GM18507 (cell line): ENCODE measurements around the gene PDCD10.

Experiments used
- DNase-seq: peaks from one replicate; pipeline ENCODE4 v3.0.0; 2011; ENCODE audit warnings: low read depth; ENCODE audit not compliant: insufficient read length; ENCODE audit errors: extremely low spot score
- FAIRE-seq: peaks from 2 replicates; lab custom pipeline; 2011; peaks lifted over from hg19 to GRCh38; lab: Jason Lieb, UNC

Gene PDCD10

DNA sequence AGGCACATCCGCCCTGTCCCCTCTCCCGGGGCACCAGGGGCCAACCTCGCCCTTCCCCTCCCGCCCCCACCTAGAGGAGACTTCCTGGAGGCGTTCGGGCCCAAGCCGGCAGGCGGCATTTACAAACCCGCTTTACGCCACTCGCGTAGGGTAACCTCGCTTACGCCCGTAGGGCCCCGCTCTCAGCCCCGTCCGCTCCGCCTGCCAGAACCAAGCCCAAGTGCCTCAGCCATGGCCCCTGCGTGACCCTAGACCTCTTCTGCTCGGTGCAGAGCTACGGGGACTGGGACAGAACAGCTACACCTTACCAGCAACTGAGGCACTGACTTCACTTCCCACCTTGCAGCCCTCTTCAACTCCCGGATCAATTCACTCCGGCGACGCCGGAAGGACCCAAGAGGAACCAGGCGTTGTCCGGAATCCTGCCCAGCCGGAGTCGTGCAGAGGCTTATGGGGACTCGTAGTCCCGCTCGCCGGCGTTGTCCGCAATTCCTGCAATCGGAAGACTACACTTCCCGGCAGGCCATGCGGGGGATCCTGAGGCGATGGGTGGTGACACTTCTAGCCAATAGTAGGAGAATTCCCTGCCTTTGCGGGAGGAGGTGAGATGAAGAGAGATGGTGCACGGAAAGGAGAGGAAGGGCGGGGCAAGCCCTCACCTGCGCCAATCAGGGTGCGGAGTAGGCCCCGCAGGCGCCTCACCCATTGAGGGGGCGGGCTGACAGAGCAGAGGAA lies at the start of gene PDCD10:
TSS of gene PDCD10 (minus strand) at position 395 of the 735 bp plus-strand sequence. CDS start 14,735 bp downstream, outside the sequence.
- DNase-seq (peak; percentile 80), FAIRE-seq (peak; percentile 99)

DNA sequence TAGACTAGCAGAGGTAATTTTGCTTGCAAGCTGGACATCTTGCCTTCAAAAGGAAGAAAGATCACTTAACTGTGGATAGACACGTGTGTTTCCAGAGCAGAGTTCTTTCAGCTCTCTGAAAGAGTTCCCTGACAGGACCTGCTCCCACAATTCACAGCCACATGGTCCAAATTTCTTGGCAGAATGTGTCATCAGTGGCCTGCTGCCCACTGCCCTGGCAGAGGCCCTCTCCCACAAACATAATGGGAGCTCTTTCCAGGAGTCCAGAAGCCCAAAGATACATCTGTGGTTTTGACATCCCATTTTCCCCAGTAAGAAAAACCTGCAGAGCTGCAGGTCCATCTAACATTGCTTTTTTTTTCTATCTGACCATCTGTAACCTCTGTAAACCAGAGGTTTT lies 49.1 kb upstream of the PDCD10 start:
- DNase-seq: no peak
- no peak for FAIRE-seq

DNA sequence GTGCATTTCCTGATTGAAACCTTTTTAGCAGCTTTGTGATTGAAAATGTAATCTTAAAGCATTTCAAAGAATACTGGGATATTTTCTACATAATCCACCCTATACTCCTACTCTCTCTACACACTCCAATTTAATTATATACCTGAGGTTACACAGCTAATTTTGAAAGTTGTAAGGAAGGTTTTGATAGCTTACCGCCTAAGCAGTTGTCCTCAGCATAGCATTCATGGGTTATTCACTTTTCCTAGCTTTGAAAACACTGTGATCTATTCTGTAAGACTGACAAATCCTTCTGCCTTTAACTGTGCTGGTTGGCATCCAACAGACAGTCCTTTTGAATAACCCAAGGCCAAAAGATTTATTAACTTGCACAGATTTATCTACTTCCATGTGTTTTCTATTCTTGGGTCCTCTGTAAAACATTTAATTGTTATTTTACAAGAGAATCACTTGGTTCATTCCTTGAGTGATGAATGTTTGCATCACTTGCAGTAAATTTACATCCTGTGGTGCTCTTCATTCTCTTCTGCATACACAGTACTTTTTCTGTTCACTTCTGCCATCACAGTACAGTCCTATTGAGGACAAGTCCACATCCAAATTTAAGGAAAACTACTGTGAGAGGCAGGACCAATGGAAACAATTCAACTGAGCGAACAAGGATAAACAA lies 45.7 kb upstream of the PDCD10 start:
- no peak for FAIRE-seq
- no peak for DNase-seq

DNA sequence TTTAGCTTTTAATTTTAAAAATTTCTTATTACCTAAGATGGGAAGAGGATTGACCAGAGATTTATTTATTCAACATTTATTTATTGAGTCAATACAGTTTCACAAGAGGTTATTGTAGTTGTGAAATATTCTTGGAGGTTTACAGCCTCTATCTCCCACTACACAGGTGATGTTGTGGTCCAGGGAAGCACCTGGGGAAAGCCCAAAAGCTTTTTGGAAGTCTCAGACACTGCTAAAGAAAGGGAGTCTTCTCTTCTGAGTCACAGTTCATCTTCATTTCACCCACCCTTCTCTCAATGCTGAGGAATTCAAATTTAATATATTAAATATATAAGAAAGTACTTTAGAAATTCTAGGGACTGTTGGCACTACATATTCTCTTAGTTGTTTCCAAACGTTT lies 42.7 kb upstream of the PDCD10 start:
- no peak for FAIRE-seq
- DNase-seq: no peak

DNA sequence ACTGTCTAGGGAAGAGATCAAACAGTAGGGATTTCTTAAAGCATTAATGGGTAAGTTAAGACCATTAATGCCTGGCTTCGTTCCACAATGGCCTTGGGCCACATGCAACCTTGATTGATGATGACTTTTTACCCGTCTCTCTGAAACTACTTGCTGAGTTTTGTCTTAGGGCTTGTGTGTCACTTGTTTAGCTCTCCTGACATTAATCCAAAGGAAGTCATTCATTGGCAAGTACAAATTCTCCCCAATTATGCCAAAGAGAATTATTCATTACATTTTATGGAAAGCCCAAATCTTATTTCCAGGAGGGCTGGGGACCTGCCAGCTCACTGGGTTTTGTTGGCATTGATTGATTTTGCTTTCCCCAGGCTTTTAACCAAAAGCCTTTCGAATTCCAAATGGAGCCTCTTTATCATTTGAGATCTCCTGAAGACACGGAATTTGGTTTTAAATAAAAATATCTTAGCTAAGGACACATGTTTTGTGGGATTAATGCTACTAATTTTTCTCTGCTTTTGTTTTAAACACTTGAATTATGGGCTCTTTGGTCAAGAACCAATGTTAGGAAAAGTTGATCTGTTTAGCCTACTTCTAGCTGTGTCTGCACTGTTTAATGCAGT lies 41.5 kb upstream of the PDCD10 start:
- FAIRE-seq (no peak), DNase-seq (no peak)

DNA sequence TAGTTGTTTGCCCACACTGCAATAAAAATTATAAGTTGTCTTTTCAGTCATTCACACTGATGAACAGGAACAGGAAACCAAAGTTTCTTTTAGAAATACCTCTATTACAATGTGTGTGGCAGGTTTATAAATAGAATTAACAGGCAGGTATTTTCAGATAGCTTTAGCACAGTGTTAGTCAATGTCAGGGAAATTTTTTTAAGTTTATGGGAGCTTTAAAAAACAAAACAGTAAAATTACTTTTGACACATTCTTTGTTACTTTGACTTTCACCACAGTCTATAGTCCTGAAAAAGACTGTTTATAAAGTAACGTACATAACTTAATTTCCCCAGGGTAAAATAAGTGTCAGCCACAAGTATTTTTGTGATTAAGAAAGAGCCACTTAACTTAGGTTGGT lies 38.9 kb upstream of the PDCD10 start:
- FAIRE-seq (peak; percentile 62), DNase-seq (no peak)

DNA sequence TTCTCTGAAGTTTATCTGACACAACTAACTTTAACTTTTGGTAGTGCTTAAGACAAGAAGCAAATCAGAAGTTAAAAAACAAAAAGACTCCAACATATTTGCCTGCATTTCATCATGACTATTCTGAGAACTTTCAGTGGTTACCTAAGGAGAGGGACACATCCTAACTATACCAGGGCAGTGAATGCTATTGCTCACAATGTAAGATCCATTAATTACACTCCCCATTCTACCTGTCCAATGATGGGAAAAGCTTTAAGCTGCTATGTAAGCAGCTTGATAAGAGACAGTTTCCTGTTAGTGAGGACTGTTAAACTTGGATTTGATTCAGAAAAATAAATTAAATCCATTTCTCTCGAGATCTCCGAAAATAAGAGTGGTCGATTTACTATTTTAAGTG lies 38.3 kb upstream of the PDCD10 start:
- DNase-seq (no peak), FAIRE-seq (peak; percentile 45)

DNA sequence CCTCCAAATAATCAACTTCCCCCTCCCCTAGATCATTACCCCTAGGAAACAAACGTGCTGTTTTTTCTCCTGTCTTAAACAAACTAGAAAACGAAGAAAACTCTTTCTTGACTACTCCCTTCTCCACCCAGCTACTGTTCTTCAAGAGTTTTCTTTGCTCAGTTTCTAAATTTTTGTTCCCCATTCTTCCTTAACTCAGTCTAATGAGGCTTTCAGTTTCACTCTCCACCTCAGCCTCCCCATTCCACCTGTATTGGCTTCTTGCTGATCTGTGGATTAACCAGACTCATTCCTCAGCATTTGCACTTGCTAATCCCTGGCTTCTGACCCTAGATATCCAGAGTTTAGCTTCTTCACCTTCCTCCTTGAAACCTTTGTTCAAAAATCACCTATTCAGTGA lies 27.6 kb upstream of the PDCD10 start:
- FAIRE-seq (no peak), DNase-seq (no peak)

DNA sequence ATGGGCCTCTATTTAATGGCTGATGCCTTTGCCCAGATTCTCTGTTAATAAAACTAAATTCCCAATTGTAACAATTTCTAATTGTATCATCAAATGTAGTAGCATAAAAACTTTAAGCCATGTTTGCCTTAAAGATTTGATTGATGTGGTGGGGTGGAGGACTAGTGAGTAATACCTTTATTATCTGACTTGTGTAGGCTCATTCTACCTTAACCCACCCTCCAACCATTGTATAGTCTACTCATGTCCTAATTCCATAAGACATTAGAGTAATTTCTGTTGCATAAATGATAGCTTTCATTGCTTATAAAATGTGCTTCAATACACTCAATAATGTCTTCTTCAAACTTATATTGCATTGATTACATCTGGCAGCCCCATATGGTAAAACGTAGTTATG lies 26.6 kb upstream of the PDCD10 start:
- FAIRE-seq: no peak
- DNase-seq: no peak

DNA sequence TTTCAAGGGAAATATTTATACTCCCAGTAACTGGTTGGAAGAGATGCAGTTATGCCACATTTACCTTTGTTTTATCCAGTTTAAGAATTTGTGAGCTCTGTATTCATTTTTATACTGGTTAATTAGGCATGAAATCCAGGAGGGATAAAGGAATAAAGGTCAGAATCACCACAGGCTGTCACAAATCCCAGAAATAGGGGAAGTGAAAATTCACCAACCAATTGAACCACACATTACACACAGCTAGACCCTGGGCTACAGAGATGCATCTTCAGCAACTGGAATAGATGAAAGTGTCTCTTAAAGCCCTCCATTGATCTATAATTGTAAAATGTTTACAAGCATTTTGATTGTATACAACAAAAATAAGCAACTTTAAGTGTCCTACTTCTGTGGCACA lies 19.4 kb upstream of the PDCD10 start:
- no peak for FAIRE-seq
- no peak for DNase-seq

DNA sequence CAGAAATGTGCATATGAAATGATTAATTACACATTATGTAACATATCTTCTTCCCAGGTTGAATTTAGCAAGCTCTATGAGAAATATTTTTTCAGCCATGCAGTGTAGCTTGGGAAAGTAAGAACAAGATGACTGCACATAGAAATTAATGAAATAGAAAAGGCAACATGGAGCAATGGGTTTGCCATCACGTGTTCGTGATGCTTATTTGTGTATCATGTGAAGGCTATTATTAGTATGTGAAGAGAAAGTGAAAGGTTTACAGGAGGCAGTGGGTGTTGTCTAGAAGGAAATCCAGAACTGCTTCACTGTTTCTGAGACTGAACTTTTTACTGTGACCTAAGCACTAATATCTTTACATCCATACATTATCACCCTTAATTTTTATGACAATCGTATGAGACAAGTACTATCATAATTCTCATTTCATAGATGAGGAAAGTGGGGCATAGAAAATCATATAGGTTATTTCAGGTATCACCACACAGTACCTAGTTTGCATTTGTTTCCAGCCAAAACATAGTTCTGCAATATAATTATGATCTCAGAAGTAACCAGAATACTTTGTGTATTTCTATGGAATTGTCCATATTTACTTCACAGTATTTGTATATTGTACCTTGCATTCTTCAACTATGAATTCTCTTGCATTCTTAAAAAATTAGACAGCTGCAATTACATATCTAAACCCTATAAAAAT lies 15.7 kb upstream of the PDCD10 start:
- DNase-seq (no peak), FAIRE-seq (peak; percentile 92)

DNA sequence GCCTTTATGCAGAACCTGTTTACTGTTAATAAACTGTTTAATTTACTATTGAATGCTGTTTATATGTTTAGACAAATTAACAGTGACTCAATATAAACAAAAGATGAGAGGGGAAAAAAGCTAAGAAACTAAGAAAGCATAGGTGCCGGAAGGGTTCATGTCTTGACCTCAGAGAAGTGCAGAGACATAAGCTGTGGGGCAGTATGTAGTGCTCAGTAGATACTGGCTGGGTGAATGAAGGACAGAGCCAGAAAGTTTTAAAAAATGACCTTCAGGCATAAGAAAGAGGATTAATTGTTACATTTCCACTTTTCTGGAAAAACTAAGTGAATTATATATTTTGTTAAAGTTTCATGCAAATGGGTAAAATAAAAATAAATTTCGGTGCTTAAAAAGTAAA lies 15.0 kb upstream of the PDCD10 start:
- DNase-seq (no peak), FAIRE-seq (no peak)

DNA sequence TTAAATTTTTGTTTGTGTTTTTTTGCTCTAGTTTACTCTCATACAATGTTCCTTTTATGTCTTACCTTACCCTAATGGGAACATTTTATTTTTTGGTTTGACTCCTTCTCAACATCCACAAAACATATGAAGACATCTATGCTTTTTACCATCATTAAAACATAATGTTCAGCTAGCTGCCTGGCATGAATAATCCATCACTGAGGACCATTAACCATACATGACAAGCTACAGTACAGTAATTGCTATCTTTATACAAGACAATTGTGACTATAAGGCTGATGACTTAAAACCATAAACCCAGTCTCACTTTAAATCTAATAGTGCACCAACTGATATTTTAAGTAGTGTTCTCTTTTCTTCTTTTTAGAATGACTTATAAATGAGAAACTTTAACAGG lies 14.5 kb upstream of the PDCD10 start:
- DNase-seq (no peak), FAIRE-seq (no peak)

DNA sequence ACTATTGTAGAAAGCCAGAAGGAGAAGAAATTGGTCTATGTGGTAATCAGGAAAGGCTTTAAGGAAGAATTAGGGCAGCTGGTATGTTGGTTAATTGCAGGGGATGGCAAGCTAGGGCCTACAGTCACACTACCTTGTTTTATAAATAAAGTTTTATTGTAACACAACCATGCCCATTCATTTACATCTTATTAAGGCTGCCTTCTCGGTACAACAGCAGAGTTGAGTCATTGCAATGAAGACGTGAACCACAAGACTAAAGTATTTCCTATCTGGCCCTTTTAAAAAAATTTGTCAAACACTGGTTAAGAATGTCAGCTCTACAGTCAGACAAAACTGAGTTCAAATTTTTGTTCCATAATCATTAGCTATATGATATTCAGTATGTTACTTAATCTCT lies 9.1 kb upstream of the PDCD10 start:
- no peak for FAIRE-seq
- DNase-seq: no peak

DNA sequence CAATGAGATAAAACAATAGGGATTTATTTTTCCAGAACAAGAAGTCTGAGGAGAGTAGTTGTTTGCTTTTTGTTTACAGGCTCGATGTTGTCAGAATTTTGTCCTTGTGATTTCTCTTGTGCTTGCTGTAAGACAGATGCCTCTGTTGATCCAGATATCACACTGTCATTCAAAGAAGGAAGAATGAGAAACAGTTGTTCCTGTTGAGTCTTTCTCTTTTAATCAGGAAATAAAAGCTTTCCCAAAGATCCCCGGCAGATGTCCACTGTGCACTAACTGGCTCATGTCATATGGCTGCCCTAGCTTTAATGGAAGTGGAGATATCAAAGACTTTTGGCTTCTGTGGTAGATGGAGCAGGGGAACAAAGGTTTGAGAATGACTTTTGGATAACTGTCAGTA lies 7.6 kb upstream of the PDCD10 start:
- DNase-seq: no peak
- no peak for FAIRE-seq

DNA sequence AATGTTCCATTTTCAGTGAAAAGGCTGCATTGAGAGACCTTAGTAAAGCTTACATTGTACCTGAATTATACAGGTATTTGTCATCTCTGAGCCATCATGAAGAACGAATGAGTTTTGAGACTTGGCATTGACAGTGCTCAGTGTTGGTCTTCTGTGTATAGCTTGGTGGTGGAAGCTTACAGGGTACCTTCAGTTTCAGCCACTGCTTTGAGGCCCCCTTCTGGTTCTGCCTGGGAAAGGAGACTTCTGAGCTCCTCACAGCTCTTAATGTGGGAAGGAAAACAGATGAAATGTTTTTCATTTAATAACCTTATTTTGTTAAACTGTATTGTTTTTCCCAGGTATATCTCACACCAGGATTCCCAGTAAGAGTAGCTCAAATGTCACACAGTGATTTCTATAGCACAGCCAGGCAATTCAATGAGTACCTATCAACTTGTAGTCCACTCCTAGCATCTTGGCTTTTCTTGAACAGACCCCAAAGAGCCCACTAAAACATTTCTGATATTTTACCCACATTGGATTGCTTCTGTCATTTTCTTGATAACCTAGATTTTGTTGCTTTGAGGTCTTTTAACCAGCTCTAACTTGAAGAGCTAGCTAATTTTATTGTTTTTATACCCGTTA lies 6.4 kb upstream of the PDCD10 start:
- no peak for DNase-seq
- FAIRE-seq: peak; percentile 79

DNA sequence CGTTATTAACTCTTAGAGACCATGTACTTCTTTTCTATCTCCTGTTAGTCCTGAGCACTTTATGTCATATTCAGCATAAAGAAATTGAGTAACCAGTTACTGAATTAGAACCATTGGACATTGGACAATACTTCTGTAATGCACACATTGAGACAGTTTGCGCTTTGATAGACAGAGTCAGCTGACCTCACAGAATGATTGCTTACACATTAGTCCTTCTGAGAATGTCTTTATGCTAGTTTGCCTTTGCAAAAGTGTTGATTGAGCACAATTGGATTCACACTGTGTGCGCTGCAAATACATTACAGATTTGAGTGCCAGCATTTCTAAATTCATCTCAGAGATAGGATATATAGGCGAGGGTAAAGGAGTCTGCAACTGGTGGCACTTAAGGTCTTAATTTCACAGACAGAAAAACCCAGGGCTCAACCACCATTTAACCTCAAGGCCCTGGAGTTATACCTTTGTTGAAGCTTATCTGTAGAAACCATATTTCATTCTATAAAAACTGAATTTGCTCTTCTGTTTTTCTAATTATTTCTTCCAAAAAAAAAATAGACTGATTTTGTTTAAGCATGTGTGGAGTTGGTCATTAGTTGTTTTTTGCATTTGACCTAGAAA lies 4.6 kb upstream of the PDCD10 start:
- DNase-seq: no peak
- FAIRE-seq: no peak

DNA sequence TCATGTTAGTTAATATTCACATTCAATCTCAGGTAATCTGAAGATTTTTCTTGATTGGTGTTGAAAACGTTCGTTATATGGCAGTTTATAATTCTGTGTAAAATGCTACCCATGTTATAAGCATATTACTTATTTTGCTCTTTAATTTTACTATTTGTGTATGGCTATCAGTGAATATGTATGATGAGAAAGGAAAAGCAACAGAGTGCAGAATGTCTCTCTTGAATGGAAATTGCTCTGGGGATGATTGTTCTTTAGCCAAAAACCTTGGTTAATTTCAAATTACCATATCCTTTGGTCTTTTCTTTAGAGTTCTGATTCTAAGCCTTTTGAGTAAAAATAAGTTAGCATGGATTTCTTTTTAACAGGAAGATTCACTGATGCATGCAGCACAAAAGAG lies 3.3 kb upstream of the PDCD10 start:
- DNase-seq: no peak
- no peak for FAIRE-seq

DNA sequence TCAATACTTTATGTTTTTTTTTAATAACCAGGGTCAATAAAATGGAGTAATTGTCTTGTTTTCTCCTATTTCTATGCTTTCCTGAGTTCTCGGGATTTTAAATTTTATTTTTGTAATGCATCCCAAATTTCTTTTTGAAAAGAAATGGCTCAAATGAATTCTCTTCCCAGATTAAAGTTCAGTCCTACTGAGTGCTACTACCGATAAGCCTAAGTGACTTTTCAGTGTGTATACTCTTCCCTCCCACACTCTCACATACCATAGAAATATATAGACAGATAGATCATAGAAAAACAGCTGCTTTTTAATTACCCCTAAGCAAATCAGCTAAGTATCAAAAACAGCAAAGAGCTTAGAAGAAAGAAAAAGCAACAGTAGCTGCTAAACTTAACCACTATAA lies 2.3 kb upstream of the PDCD10 start:
- FAIRE-seq (no peak), DNase-seq (no peak)
